Osteocyte (in vitro differentiated cells): ENCODE results near the gene HK3. TPM values are rescaled to one million over a fixed set of nuclear protein-coding genes. Genes with fewer than 3 reads are reported as not detected.
A peak's percentile ranks its signal among the peaks of the same experiment; 100 is the strongest.

ENCODE experiments used
- DNase-seq: peaks from one replicate; pipeline ENCODE4 v3.0.0; 2021; ENCODE audit warnings: mixed read lengths; ENCODE audit not compliant: unreplicated experiment; ENCODE audit errors: extremely low spot score
- H3K27ac Mint-ChIP-seq: one replicate; pipeline ENCODE4 v1.8.0; 2021; ENCODE audit warnings: mild to moderate bottlenecking, mixed read lengths; ENCODE audit not compliant: unreplicated experiment
- H3K27me3 Mint-ChIP-seq: one replicate; pipeline ENCODE4 v1.8.0; 2021; ENCODE audit warnings: mixed read lengths; ENCODE audit not compliant: unreplicated experiment
- H3K36me3 Mint-ChIP-seq: one replicate; pipeline ENCODE4 v1.8.0; 2021; ENCODE audit warnings: mixed read lengths; ENCODE audit not compliant: unreplicated experiment
- H3K4me1 Mint-ChIP-seq: one replicate; pipeline ENCODE4 v1.8.0; 2021; ENCODE audit warnings: mixed read lengths; ENCODE audit not compliant: unreplicated experiment
- H3K4me3 Mint-ChIP-seq: one replicate; pipeline ENCODE4 v1.8.0; 2021; ENCODE audit warnings: mild to moderate bottlenecking, moderate library complexity, mixed read lengths; ENCODE audit not compliant: unreplicated experiment
- H3K9me3 Mint-ChIP-seq: one replicate; pipeline ENCODE4 v1.8.0; 2021; ENCODE audit warnings: mixed read lengths; ENCODE audit not compliant: unreplicated experiment
- total RNA-seq: library from RNA; stranded (reverse); gene quantifications from 2 replicates; pipeline ENCODE4 v1.2.1, GENCODE V29; 2021
- TF ChIP-seq, protein P1 (sequence below): fragments of 200-600 bp; sonication (generic); IDR thresholded peaks from 2 replicates; pipeline ENCODE4 v1.5.0; 2021; ENCODE audit warnings: antibody characterized with exemption, mild to moderate bottlenecking, moderate library complexity

Gene HK3
- total RNA-seq, 1 donor from 2014 or later = not detected

DNA sequence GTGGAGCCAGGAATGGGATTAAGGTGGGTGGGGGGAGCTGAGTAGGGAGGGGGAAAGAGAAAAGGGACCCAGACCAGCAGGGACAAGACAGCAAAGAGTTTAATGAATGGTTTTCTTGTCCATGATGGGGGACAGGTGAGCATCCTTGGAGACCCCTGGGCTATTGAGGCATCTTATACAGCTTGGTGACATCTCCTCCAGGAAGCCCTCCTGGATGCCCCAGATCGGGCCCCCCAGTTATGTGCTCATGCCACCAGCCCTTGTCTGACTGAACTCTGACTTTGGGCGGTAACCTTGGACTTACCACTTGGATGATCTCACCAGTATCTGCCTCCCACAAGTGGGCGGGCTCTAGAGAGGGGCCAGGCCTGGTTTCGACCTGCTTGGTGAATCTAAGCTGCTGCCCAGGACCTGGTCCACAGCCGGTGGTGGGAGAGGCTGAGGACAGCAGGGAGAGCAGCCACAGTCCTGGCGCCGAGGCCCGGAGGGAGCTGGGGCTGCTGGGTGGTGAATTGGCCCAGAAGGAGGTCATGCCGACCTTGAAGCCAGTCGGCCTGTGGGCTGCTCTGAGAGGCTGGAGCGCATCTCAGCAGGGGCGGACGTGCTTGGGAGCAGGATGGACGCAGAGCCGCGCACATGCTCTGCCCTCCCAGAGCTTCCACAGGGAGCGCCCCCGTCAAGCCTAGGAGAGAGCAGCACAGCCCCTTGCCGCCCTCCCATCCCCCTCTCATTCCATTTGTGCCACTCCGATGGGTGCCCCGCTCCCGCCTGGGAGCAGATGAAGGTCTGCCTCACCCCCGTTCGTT, 52.6 kb downstream of the HK3 start:
- Mint-ChIP-seq H3K27me3 (peaks cover 2% of the 10 kb centered on the region), H3K4me3 (no peak overlapping the region), H3K4me1 (peaks cover 10% of the 10 kb centered on the region), H3K36me3 (no peaks in the 10 kb centered on the region), H3K27ac (no peak overlapping the region), H3K9me3 (no peaks in the 10 kb centered on the region)
- DNase-seq = no peak
- TF ChIP-seq, protein P1, sequence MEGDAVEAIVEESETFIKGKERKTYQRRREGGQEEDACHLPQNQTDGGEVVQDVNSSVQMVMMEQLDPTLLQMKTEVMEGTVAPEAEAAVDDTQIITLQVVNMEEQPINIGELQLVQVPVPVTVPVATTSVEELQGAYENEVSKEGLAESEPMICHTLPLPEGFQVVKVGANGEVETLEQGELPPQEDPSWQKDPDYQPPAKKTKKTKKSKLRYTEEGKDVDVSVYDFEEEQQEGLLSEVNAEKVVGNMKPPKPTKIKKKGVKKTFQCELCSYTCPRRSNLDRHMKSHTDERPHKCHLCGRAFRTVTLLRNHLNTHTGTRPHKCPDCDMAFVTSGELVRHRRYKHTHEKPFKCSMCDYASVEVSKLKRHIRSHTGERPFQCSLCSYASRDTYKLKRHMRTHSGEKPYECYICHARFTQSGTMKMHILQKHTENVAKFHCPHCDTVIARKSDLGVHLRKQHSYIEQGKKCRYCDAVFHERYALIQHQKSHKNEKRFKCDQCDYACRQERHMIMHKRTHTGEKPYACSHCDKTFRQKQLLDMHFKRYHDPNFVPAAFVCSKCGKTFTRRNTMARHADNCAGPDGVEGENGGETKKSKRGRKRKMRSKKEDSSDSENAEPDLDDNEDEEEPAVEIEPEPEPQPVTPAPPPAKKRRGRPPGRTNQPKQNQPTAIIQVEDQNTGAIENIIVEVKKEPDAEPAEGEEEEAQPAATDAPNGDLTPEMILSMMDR = no peak

DNA sequence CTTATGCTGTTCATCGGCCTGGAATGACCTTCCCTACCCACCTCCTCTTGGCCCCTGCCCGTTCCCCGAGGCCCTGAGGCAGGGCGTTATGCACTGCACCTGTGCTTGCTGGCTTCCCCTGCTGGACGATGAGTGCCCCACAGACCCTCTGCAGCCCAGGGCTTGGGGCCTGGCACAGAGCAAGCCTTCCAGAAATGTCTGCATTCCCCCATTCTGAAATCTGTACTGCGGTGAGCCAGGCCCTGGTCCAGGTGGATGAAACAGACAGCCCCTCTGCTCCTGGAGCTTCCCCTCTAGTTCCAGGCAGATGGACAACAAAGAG, 53.8 kb downstream of the HK3 start:
- Mint-ChIP-seq H3K4me3 (peak overlapping the region; percentile 46), H3K4me1 (peaks cover 10% of the 10 kb centered on the region), H3K27ac (no peak overlapping the region), H3K36me3 (no peaks in the 10 kb centered on the region), H3K27me3 (peaks cover 7% of the 10 kb centered on the region), H3K9me3 (no peaks in the 10 kb centered on the region)
- TF ChIP-seq, protein P1 = no peak
- no peak for DNase-seq

DNA sequence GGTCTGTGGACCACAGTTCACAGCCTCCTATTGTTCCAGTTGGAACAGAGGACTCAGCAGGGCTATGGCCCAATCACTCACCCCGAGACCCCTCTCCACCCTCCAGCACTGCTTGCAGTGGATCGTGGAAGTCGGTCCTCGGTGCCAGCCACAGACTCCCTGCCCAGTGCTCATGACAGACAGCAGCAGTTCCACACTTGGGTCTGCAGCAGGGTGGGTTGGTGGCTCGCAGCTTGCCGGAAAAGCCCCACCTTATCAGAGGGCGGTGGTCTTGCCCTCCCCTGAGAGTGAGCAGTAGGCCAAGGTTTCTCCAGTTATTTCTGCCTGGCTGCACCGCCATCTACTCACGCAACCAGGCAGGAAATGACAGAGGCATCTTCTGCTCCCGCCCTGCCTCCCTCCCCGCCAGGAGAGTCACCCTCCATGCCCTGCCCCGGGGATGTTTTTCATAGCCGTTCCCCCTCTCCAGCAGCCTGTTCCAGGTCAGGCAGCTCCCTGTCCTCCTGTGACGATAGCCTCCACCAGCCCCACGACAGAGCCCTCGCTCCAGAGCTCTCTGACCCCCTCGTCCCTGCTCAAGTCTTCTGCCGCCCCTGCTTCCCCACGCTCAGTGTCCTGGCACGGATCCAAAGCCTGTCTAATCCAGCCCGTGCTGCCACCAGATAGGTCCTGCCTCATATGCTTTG, 54.3 kb downstream of the HK3 start:
- TF ChIP-seq, protein P1 = no peak
- Mint-ChIP-seq H3K4me3 (peak overlapping the region; percentile 46), H3K4me1 (peaks cover 10% of the 10 kb centered on the region), H3K36me3 (no peaks in the 10 kb centered on the region), H3K27ac (no peak overlapping the region), H3K27me3 (peaks cover 6% of the 10 kb centered on the region), H3K9me3 (no peaks in the 10 kb centered on the region)
- no peak for DNase-seq

DNA sequence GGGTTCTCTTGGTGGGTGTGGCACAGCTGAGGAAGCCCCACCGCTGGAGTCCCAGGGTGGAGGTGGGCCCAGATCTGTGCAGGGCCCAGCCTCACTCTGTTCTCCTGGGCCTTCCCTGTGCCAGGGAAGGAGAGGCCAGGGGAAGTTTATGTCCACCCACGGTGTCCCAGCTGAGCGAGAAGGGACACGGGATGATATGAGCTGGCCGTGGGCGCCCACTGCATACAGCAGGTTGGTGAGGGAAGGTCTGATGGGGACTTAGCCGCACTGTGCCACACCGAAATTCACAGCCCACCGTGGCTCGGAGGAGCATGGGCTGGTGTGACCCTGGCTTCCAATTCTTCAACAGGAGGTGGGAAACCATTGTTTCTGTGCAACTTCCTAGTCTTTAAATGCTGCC, 54.9 kb downstream of the HK3 start:
- Mint-ChIP-seq H3K36me3 (no peaks in the 10 kb centered on the region), H3K27me3 (peaks cover 5% of the 10 kb centered on the region), H3K27ac (no peak overlapping the region), H3K4me3 (no peak overlapping the region), H3K9me3 (no peaks in the 10 kb centered on the region), H3K4me1 (peaks cover 10% of the 10 kb centered on the region)
- DNase-seq = no peak
- TF ChIP-seq, protein P1 = no peak

DNA sequence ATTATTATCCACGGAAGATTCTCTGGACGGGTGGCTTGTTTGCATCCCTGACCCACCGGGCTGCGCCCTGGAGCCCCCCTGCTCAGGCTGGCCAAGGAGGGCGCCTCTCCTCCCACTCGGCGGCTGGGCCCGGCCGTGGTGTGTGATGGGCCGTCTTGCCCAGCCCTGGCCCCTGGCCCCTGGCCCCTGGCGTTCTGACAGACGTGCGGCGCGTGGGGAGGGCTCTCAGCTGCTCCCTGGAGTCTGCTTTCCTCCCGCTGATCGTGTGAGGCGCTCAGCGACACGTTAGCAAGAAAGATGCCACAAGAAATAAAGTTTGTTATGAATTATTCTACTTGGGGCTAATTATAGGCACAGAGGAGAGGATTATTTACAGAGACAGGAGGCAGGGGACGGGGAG, 55.5 kb downstream of the HK3 start:
- no peak for DNase-seq
- Mint-ChIP-seq H3K4me3 (no peak overlapping the region), H3K36me3 (no peaks in the 10 kb centered on the region), H3K27me3 (peaks cover 5% of the 10 kb centered on the region), H3K9me3 (no peaks in the 10 kb centered on the region), H3K4me1 (peaks cover 10% of the 10 kb centered on the region), H3K27ac (no peak overlapping the region)
- TF ChIP-seq, protein P1 = no peak
